Measurements from ENCODE around the gene SLC15A2.

DNA sequence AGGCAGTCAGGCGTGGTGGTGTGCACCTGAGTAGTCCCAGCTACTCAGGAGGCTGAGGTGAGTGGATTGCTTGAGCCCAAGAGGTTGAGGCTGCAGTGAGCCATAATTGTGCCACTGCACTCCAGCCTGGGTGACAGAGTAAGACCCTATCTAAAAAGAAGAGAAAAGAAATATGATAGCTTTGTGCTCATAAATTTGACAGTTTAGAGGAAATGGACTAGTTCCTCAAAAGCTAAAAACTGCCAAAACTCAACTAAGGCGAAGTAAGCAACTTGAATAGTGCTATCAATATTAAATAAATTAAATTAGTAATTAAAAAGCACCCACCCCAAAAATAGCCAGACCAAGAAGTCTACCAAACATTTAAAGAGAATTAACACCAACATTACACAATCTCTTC lies 24.5 kb upstream of the SLC15A2 start:
- no peak for TF ChIP-seq POLR2A (IDR thresholded peaks at IDR 0.05; ENCODE audit: extremely low read depth, insufficient read length)
- TF ChIP-seq, protein P1, sequence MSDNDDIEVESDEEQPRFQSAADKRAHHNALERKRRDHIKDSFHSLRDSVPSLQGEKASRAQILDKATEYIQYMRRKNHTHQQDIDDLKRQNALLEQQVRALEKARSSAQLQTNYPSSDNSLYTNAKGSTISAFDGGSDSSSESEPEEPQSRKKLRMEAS (IDR thresholded peaks at IDR 0.05; ENCODE audit: low read depth, low read length), result no peak
- TF ChIP-seq, protein P2, sequence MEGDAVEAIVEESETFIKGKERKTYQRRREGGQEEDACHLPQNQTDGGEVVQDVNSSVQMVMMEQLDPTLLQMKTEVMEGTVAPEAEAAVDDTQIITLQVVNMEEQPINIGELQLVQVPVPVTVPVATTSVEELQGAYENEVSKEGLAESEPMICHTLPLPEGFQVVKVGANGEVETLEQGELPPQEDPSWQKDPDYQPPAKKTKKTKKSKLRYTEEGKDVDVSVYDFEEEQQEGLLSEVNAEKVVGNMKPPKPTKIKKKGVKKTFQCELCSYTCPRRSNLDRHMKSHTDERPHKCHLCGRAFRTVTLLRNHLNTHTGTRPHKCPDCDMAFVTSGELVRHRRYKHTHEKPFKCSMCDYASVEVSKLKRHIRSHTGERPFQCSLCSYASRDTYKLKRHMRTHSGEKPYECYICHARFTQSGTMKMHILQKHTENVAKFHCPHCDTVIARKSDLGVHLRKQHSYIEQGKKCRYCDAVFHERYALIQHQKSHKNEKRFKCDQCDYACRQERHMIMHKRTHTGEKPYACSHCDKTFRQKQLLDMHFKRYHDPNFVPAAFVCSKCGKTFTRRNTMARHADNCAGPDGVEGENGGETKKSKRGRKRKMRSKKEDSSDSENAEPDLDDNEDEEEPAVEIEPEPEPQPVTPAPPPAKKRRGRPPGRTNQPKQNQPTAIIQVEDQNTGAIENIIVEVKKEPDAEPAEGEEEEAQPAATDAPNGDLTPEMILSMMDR (IDR thresholded peaks at IDR 0.05; ENCODE audit: low read depth, low read length), result no peak

Measured in NB4 (cell line).